CD14-positive monocyte (primary cell): ENCODE measurements around the gene RALGAPA2. TPM values are rescaled to one million over a fixed set of nuclear protein-coding genes. Genes with fewer than 3 reads are reported as not detected.

Experiments used
- DNase-seq, 3 donors: peaks; one replicate each; pipeline ENCODE4 v3.0.0-alpha.2; 2011 to 2022
- H2AFZ ChIP-seq: 2 replicates; pipeline ENCODE4 v1.6.0; 2012; ENCODE audit warnings: mild to moderate bottlenecking, low read depth, low read length, inconsistent platforms; ENCODE audit not compliant: insufficient read depth, poor library complexity, severe bottlenecking
- H3K27ac ChIP-seq, 2 donors: 1 replicate in 1 of 2; 2 replicates in 1 of 2; pipeline ENCODE4 v1.5.1; 2012 to 2013; ENCODE audit warnings: low read length in 2 of 2, control low read depth in 1 of 2, inconsistent platforms in 1 of 2, low read depth in 1 of 2, mild to moderate bottlenecking in 1 of 2
- H3K27me3 ChIP-seq, 2 donors: one replicate each; pipeline versions ENCODE4 v1.6.0 to v1.6.1; 2011 to 2013; ENCODE audit warnings: low read length in 2 of 2; ENCODE audit not compliant: control insufficient read depth in 2 of 2, insufficient read depth in 2 of 2
- H3K36me3 ChIP-seq, 2 donors: replicated peaks in 1 of 2; 1 replicate in 1 of 2; 2 replicates in 1 of 2; pipeline versions ENCODE4 v1.5.1 to v1.6.1; 2012 to 2013; ENCODE audit warnings: low read length in 2 of 2, control low read depth in 1 of 2, inconsistent platforms in 1 of 2, mild to moderate bottlenecking in 1 of 2; ENCODE audit not compliant: insufficient read depth in 2 of 2, control insufficient read depth in 1 of 2
- H3K4me1 ChIP-seq, 2 donors: 1 replicate in 1 of 2; 2 replicates in 1 of 2; pipeline versions ENCODE4 v1.5.1 to v1.6.1; 2012 to 2013; ENCODE audit warnings: low read length in 2 of 2, control low read depth in 1 of 2, inconsistent platforms in 1 of 2, mild to moderate bottlenecking in 1 of 2, moderate library complexity in 1 of 2; ENCODE audit not compliant: insufficient read depth in 2 of 2, control insufficient read depth in 1 of 2
- H3K4me2 ChIP-seq: replicated peaks from 2 replicates; pipeline ENCODE3; 2012; ENCODE audit warnings: low read length, moderate library complexity, mild to moderate bottlenecking; ENCODE audit not compliant: poor library complexity, severe bottlenecking; ENCODE audit errors: extremely low read depth
- H3K4me3 ChIP-seq, 3 experiments: fragments of 200-600 bp in 1 of 3; sonication (generic) in 1 of 3; replicated peaks in 1 of 3; 1 replicate in 2 of 3; 2 replicates in 1 of 3; pipeline ENCODE4 v1.5.1; 2011 to 2013; ENCODE audit warnings: low read length in 3 of 3, mild to moderate bottlenecking in 3 of 3, control low read depth in 2 of 3, low read depth in 2 of 3, inconsistent platforms in 1 of 3, moderate library complexity in 1 of 3
- H3K79me2 ChIP-seq: 2 replicates; pipeline ENCODE4 v1.6.0; 2012; ENCODE audit warnings: mild to moderate bottlenecking, control low read depth, inconsistent platforms, low read length, moderate library complexity; ENCODE audit not compliant: insufficient read depth
- H3K9ac ChIP-seq: 2 replicates; pipeline ENCODE4 v1.6.0; 2017; ENCODE audit warnings: low read length, mild to moderate bottlenecking; ENCODE audit not compliant: insufficient read depth, poor library complexity, severe bottlenecking
- H3K9me3 ChIP-seq, 2 donors: replicated peaks in 1 of 2; 1 replicate in 1 of 2; 2 replicates in 1 of 2; pipeline versions ENCODE4 v1.5.1 to v1.6.1; 2012 to 2013; ENCODE audit warnings: low read length in 2 of 2, control low read depth in 1 of 2; ENCODE audit not compliant: control insufficient read depth in 1 of 2, insufficient read depth in 1 of 2
- H4K20me1 ChIP-seq: 2 replicates; pipeline ENCODE4 v1.6.0; 2012; ENCODE audit warnings: mild to moderate bottlenecking, low read length, control low read depth, moderate library complexity; ENCODE audit not compliant: insufficient read depth
- H3K27ac Mint-ChIP-seq, 7 donors: one replicate each; pipeline ENCODE4 v1.8.0; 2020; ENCODE audit warnings: mild to moderate bottlenecking in 7 of 7, mixed read lengths in 7 of 7, moderate library complexity in 6 of 7, inconsistent platforms in 2 of 7
- H3K27me3 Mint-ChIP-seq, 3 donors: one replicate each; pipeline ENCODE4 v1.8.0; 2021 to 2022; ENCODE audit warnings: low read depth in 3 of 3, mild to moderate bottlenecking in 3 of 3, mixed read lengths in 3 of 3, moderate library complexity in 3 of 3, inconsistent platforms in 1 of 3
- H3K36me3 Mint-ChIP-seq, 2 donors: one replicate each; pipeline ENCODE4 v1.8.0; 2020; ENCODE audit warnings: mixed read lengths in 2 of 2, inconsistent platforms in 1 of 2, mild to moderate bottlenecking in 1 of 2
- H3K4me1 Mint-ChIP-seq: one replicate; pipeline ENCODE4 v1.8.0; 2020; ENCODE audit warnings: mild to moderate bottlenecking, mixed read lengths
- H3K4me3 Mint-ChIP-seq, 2 donors: one replicate each; pipeline ENCODE4 v1.8.0; 2020; ENCODE audit warnings: mild to moderate bottlenecking in 2 of 2, mixed read lengths in 2 of 2, moderate library complexity in 1 of 2
- H3K9me3 Mint-ChIP-seq, 7 donors: one replicate each; pipeline ENCODE4 v1.8.0; 2020 to 2022; ENCODE audit warnings: mixed read lengths in 7 of 7, mild to moderate bottlenecking in 6 of 7, moderate library complexity in 6 of 7, inconsistent platforms in 2 of 7
- CTCF ChIP-seq: fragments of 200-600 bp; IDR thresholded peaks from one replicate; pipeline ENCODE4 v1.8.0; 2022; ENCODE audit warnings: antibody characterized with exemption, mild to moderate bottlenecking
- WGBS: methylation state at CpG from one replicate; pipeline ENCODE4 v1.1.5; 2013; ENCODE audit warnings: missing lambda C conversion rate; ENCODE audit not compliant: insufficient coverage; 5-methylcytosine and 5-hydroxymethylcytosine counted together
- intact Hi-C, 2 donors: fragments of 100-400 bp; cut with micrococcal nuclease; formaldehyde crosslinking; loops; one replicate each; pipeline versions ENCODE4 v1.15.0 to v1.15.1; 2023
- polyA plus RNA-seq, 3 donors: library from polyadenylated mRNA; depleted of rRNA in 1 of 3; unstranded in 2 of 3; stranded (reverse) in 1 of 3; fragments of 300-500 nt in 2 of 3; fragments of >200 nt in 1 of 3; fragmentation: Illumina TruSeq in 2 of 3; gene quantifications; 1 replicate in 2 of 3; 2 replicates in 1 of 3; pipeline ENCODE4 v1.2.3, GENCODE V29; 2012 to 2021

Gene RALGAPA2
- polyA plus RNA-seq, 3 donors, result 6.2 to 13.0 (median 8.9) TPM

GRCh38 chr20:20456741-20457140 lies 255.7 kb downstream of the RALGAPA2 start:
- intact Hi-C loops, result no loop called here
- H3K4me1 Mint-ChIP-seq, result peaks cover 34% of the 10 kb centered on the region
- H3K36me3 Mint-ChIP-seq, result peaks cover 44 to 60% of the 10 kb centered on the region in 2 donors

GRCh38 chr20:20455926-20456325 lies 256.5 kb downstream of the RALGAPA2 start:
- H3K79me2 ChIP-seq, result no peaks in the 10 kb centered on the region
- Mint-ChIP-seq H3K36me3 (peaks cover 42 to 54% of the 10 kb centered on the region in 2 donors), H3K27me3 (no peaks in the 10 kb centered on the region), H3K4me3 (no peak overlapping the region), H3K27ac (peak overlapping the region in 4 of 7 donors; percentile 19 to 82 (median 36)), H3K9me3 (no peaks in the 10 kb centered on the region), H3K4me1 (peaks cover 36% of the 10 kb centered on the region)
- intact Hi-C loops, result no loop called here
- no peak overlapping the region for H3K4me3 ChIP-seq
- H3K4me2 ChIP-seq, result no peak overlapping the region
- no peaks in the 10 kb centered on the region for H3K9me3 ChIP-seq
- no peak for TF ChIP-seq CTCF
- peaks cover 37 to 49% of the 10 kb centered on the region in 2 donors for H3K4me1 ChIP-seq
- peak overlapping the region; percentile 11 for H3K27ac ChIP-seq
- no peaks in the 10 kb centered on the region for H3K27me3 ChIP-seq
- no peak overlapping the region for H3K9ac ChIP-seq
- H4K20me1 ChIP-seq, result no peaks in the 10 kb centered on the region
- WGBS, result no CpG with 5 or more reads among the region's 2 CpGs
- no peak for DNase-seq
- peaks cover 12 to 45% of the 10 kb centered on the region in 2 donors for H3K36me3 ChIP-seq
- H2AFZ ChIP-seq, result no peak overlapping the region

More at GRCh38 chr20:20456741-20457140, 255.7 kb downstream of the RALGAPA2 start:
- 20% methylated on average over 1 of the region's 2 CpGs for WGBS
- no peak overlapping the region for H3K4me3 ChIP-seq
- H3K4me2 ChIP-seq, result no peak overlapping the region
- H2AFZ ChIP-seq, result no peak overlapping the region
- no peaks in the 10 kb centered on the region for H3K27me3 ChIP-seq
- H3K4me3 Mint-ChIP-seq, result no peak overlapping the region
- peak overlapping the region in 5 of 7 donors; percentile 20 to 82 (median 71) for H3K27ac Mint-ChIP-seq
- H3K79me2 ChIP-seq, result no peaks in the 10 kb centered on the region
- peak overlapping the region; percentile 11 for H3K27ac ChIP-seq
- no peaks in the 10 kb centered on the region for H4K20me1 ChIP-seq
- H3K9ac ChIP-seq, result no peak overlapping the region
- no peaks in the 10 kb centered on the region for H3K27me3 Mint-ChIP-seq
- no peaks in the 10 kb centered on the region for H3K9me3 Mint-ChIP-seq
- no peak for TF ChIP-seq CTCF
- DNase-seq, result no peak
- no peaks in the 10 kb centered on the region for H3K9me3 ChIP-seq
- peaks cover 33 to 41% of the 10 kb centered on the region in 2 donors for H3K4me1 ChIP-seq
- H3K36me3 ChIP-seq, result peaks cover 13 to 50% of the 10 kb centered on the region in 2 donors
